ENCODE results near the gene GLIS1.

- TF ChIP-seq, protein P1, sequence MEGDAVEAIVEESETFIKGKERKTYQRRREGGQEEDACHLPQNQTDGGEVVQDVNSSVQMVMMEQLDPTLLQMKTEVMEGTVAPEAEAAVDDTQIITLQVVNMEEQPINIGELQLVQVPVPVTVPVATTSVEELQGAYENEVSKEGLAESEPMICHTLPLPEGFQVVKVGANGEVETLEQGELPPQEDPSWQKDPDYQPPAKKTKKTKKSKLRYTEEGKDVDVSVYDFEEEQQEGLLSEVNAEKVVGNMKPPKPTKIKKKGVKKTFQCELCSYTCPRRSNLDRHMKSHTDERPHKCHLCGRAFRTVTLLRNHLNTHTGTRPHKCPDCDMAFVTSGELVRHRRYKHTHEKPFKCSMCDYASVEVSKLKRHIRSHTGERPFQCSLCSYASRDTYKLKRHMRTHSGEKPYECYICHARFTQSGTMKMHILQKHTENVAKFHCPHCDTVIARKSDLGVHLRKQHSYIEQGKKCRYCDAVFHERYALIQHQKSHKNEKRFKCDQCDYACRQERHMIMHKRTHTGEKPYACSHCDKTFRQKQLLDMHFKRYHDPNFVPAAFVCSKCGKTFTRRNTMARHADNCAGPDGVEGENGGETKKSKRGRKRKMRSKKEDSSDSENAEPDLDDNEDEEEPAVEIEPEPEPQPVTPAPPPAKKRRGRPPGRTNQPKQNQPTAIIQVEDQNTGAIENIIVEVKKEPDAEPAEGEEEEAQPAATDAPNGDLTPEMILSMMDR (IDR thresholded peaks at IDR 0.05) = no peak
- TF ChIP-seq EP300 (IDR thresholded peaks at IDR 0.05) = no peak
- TF ChIP-seq POLR2A (IDR thresholded peaks at IDR 0.05) = no peak
These were observed 44.3 kb downstream of the GLIS1 start for GRCh38 chr1:53694718-53695091.
